Activated naive CD4-positive, alpha-beta T cell treated with anti-CD3 and anti-CD28 coated beads, Interleukin-2, amount 50 U/mL, for 72 hours (primary cell): Measurements from ENCODE around the gene CD72. TPM values are rescaled to one million over a fixed set of nuclear protein-coding genes. Genes with fewer than 3 reads are reported as not detected.

Experiments used
- ATAC-seq, 2 donors: fragments of 150-1000 bp; cut with Tn5 transposase; 2 replicates each; pipeline ENCODE4 v1.10.0; 2021; ENCODE audit warnings: mild to moderate bottlenecking in 2 of 2, moderate library complexity in 2 of 2
- DNase-seq, 2 donors: peaks; one replicate each; pipeline ENCODE4 v3.0.0; 2021 to 2022; ENCODE audit warnings: low spot score in 2 of 2
- H3K27ac Mint-ChIP-seq, 2 donors: one replicate each; pipeline ENCODE4 v1.8.0; 2022; ENCODE audit warnings: mild to moderate bottlenecking in 2 of 2, mixed read lengths in 2 of 2
- H3K36me3 Mint-ChIP-seq, 2 donors: one replicate each; pipeline ENCODE4 v1.8.0; 2022; ENCODE audit warnings: mixed read lengths in 2 of 2
- H3K9me3 Mint-ChIP-seq, 2 donors: one replicate each; pipeline ENCODE4 v1.8.0; 2022; ENCODE audit warnings: mixed read lengths in 2 of 2
- total RNA-seq, 2 donors: library from RNA; stranded (reverse); gene quantifications; one replicate each; pipeline ENCODE4 v1.2.3, GENCODE V29; 2022

Gene CD72
- total RNA-seq = 10 to 100 TPM; 11.1 to 16.7 TPM

DNA sequence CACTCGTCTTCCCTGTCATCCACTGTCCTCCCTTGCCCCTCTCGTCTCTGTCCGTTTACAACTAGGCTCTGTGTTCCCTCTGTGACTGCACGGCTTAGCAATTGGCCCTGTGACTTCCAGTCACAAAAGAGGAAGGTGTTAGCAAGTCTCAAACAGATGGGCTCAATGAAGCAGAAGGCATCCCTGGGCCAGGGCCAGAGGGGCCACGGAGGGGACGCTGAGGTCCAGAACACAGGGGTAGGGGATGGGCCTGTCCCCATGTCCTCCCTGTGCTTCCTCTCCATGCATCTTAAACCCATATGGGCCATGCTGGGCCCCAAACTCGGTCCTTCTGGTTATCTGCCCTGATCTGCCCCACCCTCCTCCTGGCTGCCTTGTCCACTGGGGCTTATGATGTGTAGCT, at the start of gene CD72:
TSS of gene CD72 (minus strand) at position 89 of the 403 bp plus-strand sequence. CDS start 110 bp downstream, outside the sequence.
- peak within 1 kb of the TSS; percentile 86 to 88 for H3K27ac Mint-ChIP-seq
- DNase-seq = no peak

DNA sequence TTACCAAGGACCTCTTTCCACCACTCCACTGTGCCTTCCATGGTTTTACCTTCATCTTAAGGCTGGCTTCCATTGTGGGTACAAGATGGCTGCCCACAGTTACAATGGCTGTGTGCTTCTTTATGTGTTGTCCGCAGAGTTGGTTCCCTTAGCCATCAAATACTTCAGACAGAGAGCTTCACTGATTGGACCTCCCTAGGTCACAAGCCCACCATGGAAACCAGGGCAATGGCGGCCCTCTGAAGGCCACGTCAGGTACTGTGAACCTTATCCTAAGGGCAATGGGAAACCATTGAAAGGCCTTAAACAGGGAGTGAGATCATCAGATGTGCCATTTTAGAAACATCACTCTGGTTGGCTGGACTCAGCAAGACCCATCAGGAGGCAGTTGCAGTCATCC, 49.7 kb upstream of the CD72 start:
- DNase-seq = no peak
- Mint-ChIP-seq H3K36me3 (peaks cover 9 to 15% of the 10 kb centered on the region in 2 donors), H3K9me3 (peaks cover 0 to 10% of the 10 kb centered on the region in 2 donors), H3K27ac (no peak overlapping the region)
- ATAC-seq = no peak

More for the DNA sequence above, at the start of gene CD72:
- Mint-ChIP-seq H3K36me3 (no peaks in the 10 kb centered on the region), H3K9me3 (no peaks in the 10 kb centered on the region)
- ATAC-seq = no peak

DNA sequence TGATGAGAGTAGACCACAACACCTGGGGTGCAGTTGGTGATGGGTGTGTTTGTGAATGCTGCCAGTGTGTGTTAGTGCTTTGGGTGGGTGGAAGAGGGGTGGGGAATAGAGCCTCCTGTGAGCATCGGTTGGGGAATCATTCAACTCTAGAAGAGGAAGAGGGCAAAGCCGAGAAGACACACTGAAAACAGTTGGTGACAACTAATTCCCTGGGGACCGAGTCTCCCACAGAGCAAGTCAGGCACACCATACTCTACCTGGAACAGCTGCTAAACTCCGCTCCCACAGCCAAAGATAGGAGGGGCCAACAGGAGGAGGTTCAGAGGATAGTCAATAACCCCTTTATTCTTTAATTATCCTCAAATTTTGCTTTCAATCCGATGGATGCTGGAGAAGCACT, 48.3 kb upstream of the CD72 start:
- Mint-ChIP-seq H3K36me3 (peaks cover 16 to 22% of the 10 kb centered on the region in 2 donors), H3K9me3 (peaks cover 0 to 10% of the 10 kb centered on the region in 2 donors), H3K27ac (no peak overlapping the region)
- ATAC-seq (no peak), DNase-seq (no peak)

DNA sequence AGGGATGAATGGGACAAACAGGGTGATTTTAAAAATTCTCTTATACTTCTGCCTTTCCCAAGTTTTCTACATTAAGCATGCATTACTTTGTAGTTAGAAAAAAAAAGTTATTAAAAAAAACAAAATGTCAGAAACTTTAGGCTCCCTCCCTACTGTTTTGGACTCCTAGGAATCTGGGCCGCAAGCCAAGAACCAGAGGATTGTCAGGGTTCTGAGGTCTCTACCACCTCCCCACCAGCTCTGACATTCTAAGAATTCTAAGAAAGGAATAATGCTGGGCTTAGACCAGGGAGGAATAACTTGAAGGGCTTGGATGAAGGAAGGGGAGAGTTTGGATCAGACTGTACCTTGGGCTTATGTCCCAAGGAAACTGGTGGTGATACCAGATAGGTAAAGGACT, 47.8 kb upstream of the CD72 start:
- peaks cover 16 to 22% of the 10 kb centered on the region in 2 donors for H3K36me3 Mint-ChIP-seq
- H3K27ac Mint-ChIP-seq = no peak overlapping the region
- no peak for ATAC-seq
- DNase-seq = no peak
- H3K9me3 Mint-ChIP-seq = peaks cover 0 to 10% of the 10 kb centered on the region in 2 donors

DNA sequence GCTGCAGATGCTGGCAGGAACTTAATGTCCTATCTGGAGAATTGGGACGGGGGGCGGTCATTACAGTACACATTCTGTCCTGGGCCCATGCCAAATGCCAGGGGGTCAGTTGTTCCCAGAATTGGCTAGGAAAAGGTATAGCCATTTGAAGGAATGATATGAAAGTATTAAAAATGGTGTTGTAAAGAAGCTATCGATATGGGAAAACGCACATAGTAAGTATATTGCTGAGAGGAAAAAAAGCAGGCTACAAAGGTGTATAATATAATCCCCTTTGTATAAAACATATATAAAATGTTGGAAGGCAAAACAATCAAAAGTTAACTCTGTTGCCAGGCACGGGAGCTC, 47.2 kb upstream of the CD72 start:
- Mint-ChIP-seq H3K9me3 (peaks cover 0 to 10% of the 10 kb centered on the region in 2 donors), H3K27ac (peak overlapping the region in 1 of 2 donors; percentile 84), H3K36me3 (peaks cover 19 to 22% of the 10 kb centered on the region in 2 donors)
- ATAC-seq = no peak
- DNase-seq = no peak

DNA sequence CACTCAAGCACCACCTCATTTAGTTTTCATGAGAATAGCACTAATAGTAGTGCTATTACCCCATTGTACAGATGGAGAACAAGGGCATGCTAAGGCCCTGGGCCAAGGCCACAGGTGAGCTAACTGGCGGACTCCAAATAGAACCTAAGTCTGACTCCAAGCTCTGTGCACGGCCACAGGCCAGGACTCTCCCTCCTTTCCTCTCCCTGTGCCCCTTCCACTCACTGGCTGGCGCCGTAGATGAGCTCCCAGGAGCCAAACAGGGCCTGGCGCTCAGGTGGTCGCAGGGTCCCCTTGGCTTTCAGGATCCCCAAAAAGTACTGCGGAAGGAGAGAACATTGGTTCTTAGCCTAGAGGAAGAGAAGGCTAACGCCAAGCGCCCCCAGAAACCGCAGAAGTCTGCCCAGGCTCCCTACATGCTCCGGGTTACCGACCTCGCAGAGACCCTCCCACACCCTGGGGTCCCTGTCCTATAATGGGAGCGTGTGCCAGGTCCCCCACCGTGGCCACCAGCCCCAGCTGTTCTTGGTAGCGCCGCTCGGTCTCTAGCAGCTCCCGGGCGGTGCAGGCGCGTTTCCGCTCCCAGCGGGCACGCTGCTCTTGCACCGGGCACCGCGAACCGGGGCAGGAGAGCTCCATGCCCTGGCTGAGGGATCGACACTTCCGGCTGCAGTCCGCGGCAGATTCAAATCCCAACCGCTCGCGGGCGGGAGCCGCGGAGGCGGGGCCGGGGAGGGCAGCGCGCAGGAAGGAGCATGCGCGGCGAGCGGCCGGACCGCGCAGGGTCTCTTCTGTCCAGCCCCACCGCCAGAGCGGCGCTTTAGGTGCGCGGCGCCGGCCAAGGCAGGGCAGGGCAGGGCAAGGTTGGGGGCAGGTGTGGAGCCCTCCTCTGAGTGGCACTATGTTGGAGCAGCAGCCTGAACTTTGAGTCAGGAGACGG, 46.6 kb upstream of the CD72 start, which contains the start of gene ARHGEF39:
TSS of gene ARHGEF39 (minus strand) at position 665 of the 940 bp plus-strand sequence. CDS start at position 639, 26 bp downstream.
- peak; percentile 76 to 90 for DNase-seq
- Mint-ChIP-seq H3K27ac (peak within 1 kb of the TSS; percentile 22 to 84), H3K9me3 (peaks cover 0 to 10% of the 10 kb centered on the region in 2 donors), H3K36me3 (peaks cover 22 to 26% of the 10 kb centered on the region in 2 donors)
- ATAC-seq = peak; percentile 90 to 93

DNA sequence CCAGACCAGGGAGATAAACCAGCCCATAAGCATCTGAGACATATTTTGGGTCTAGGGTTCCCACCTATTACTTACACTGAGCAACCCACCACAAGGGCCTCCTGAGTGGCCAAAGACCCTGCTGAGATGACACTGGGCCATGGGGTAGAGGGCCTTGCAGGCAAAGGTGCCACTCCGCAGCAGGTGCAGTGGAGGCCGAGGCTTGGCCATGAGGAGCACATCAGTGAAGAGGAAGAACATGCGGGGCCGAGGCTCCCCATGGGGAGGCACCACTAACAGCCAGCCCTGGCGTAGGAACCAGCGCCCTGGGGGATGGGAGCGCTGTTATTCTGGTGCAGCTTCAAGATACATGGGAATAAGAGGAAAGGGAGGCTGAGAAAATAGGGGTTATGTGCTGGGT, 44.2 kb upstream of the CD72 start:
- peaks cover 0 to 2% of the 10 kb centered on the region in 2 donors for H3K9me3 Mint-ChIP-seq
- peak overlapping the region; percentile 8 to 93 for H3K27ac Mint-ChIP-seq
- DNase-seq (no peak), ATAC-seq (no peak)
- peaks cover 30 to 35% of the 10 kb centered on the region in 2 donors for H3K36me3 Mint-ChIP-seq

- Mint-ChIP-seq H3K36me3 (peaks cover 30 to 35% of the 10 kb centered on the region in 2 donors), H3K9me3 (no peaks in the 10 kb centered on the region), H3K27ac (peak overlapping the region in 1 of 2 donors; percentile 93)
- DNase-seq = no peak
- no peak for ATAC-seq
These were observed 43.6 kb upstream of the CD72 start for GRCh38 chr9:35661756-35662350.

- peak overlapping the region in 1 of 2 donors; percentile 10 for H3K27ac Mint-ChIP-seq
- DNase-seq = no peak
These were observed 42.8 kb upstream of the CD72 start for GRCh38 chr9:35660966-35661415.

DNA sequence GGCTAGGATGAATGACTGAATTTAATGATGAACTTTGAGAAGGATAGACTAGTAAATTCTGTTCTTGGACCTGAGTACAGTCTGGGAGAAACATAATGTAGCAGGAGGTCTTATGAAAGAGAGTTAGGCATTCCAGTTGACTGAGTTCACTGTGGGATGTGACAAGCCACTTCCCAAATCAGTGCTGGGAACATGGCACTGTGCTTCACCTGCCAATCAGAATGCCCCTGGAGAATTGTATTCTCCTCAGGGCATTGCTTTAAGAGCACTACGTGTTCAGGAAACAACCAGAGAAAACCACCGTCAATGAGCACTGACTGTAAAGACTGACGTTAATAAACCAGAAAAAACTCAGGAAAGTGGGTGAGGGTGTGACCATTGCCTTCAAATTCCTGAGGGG, 41.1 kb upstream of the CD72 start:
- no peaks in the 10 kb centered on the region for H3K9me3 Mint-ChIP-seq
- ATAC-seq (no peak), DNase-seq (no peak)
- peak overlapping the region in 1 of 2 donors; percentile 96 for H3K27ac Mint-ChIP-seq
- H3K36me3 Mint-ChIP-seq = peaks cover 27 to 34% of the 10 kb centered on the region in 2 donors

More at GRCh38 chr9:35660966-35661415, 42.8 kb upstream of the CD72 start:
- peaks cover 30 to 35% of the 10 kb centered on the region in 2 donors for H3K36me3 Mint-ChIP-seq
- H3K9me3 Mint-ChIP-seq = no peaks in the 10 kb centered on the region
- ATAC-seq = no peak

- Mint-ChIP-seq H3K27ac (peak overlapping the region; percentile 96 to 100), H3K36me3 (peaks cover 27 to 30% of the 10 kb centered on the region in 2 donors)
- DNase-seq = no peak
These were observed 40.7 kb upstream of the CD72 start for GRCh38 chr9:35658968-35659220.

GRCh38 chr9:35658137-35658967, 40.1 kb upstream of the CD72 start, which contains the start of gene CCDC107:
CCDC107 (plus strand) TSS chr9:35658292; CDS start chr9:35658380, 88 bp downstream.
- H3K27ac Mint-ChIP-seq = peak within 1 kb of the TSS; percentile 96 to 100
- ATAC-seq (peak; percentile 64 to 65), DNase-seq (peak; percentile 85 to 90)
- H3K9me3 Mint-ChIP-seq = no peaks in the 10 kb centered on the region
- H3K36me3 Mint-ChIP-seq = peaks cover 24 to 25% of the 10 kb centered on the region in 2 donors

More at GRCh38 chr9:35658968-35659220, 40.7 kb upstream of the CD72 start:
- H3K9me3 Mint-ChIP-seq = no peaks in the 10 kb centered on the region
- ATAC-seq = no peak

DNA sequence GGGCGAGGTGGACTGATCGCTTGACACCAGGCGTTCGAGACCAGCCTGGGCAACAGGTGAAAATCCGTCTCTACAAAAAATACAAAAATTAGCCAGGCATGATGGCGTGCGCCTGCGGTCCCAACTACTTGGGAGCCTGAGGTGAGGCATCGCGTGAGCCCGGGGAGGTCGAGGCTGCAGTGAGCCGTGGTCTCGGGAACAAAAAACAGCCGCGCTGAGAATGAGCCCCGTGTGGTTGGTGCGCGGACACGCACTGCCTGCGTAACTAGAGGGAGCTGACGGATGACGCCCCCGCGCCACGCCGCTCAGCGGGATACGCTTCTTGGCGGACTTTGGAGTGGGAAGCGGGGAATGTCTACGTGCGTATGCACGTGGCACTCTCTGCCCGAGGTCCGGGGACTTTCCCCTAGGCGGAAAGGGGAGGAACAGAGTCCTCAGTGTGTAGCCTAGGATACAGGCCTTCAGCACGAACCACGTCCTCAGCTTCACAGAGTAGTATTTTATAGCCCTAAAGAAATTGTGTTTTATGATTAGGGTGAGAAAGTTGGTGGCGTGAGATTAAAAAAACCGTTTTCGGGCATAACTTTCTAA, 39.4 kb upstream of the CD72 start, which contains the start of gene RMRP:
TSS of gene RMRP (minus strand) at position 474 of the 591 bp plus-strand sequence.
- Mint-ChIP-seq H3K9me3 (no peaks in the 10 kb centered on the region), H3K27ac (peak within 1 kb of the TSS; percentile 96 to 100), H3K36me3 (peaks cover 17 to 18% of the 10 kb centered on the region in 2 donors)
- DNase-seq = peak; percentile 87 to 97
- peak; percentile 96 to 97 for ATAC-seq

GRCh38 chr9:35656831-35657545, 38.8 kb upstream of the CD72 start:
- DNase-seq (no peak), ATAC-seq (no peak)
- Mint-ChIP-seq H3K9me3 (no peaks in the 10 kb centered on the region), H3K36me3 (peaks cover 13 to 14% of the 10 kb centered on the region in 2 donors), H3K27ac (peak overlapping the region; percentile 96 to 100)

GRCh38 chr9:35656348-35656747, 38.1 kb upstream of the CD72 start:
- H3K27ac Mint-ChIP-seq = peak overlapping the region in 1 of 2 donors; percentile 96
- ATAC-seq = no peak

More at GRCh38 chr9:35656348-35656747, 38.1 kb upstream of the CD72 start:
- Mint-ChIP-seq H3K9me3 (no peaks in the 10 kb centered on the region), H3K36me3 (peaks cover 13 to 14% of the 10 kb centered on the region in 2 donors)
- DNase-seq = no peak
